ENCODE data around the gene TLK2.

TLK2 gene

DNA sequence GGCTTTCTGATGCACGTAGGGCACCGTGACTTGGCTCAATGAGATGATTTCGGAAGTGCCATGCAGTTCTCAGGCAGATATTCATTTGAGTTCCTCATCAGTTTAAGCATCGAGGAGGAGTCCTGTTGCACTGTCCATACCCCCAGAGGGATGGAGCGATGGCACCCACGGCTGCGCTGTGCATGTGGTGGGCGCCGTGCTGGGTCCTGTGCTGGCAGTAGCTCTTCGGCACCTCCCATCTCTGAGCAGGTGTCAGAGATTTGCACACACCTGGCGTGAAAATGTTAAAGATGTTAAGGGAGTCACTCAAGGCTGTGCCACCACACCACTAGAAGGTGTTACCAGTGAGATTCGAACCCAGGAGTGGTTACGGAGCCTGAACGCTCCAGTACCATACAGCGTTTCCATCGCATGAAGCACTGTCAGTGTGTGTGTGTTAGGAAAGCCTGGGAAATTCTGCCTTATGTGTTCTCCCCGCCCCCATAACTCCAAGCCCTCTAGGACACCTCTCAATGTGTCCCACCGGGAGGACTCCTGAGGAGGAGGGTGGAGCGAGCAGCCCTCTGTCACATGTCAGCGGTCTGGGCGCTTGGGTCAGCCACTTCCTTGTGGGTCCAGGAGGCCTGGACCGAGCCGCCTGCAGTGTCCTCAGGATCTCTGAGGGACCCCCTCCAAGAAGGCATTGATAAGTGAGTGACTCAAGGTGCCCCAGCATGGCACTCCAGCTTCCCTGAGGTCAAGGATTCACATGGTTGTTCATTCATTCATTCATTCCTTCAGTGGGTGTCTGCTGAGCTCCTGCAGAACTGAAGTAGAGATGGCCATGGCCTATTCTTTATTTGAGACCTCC is 152.7 kb downstream of the TLK2 start:
- no peak for DNase-seq

GRCh38 chr17:62631936-62632924 is 153.6 kb downstream of the TLK2 start:
- no peak for DNase-seq

DNA sequence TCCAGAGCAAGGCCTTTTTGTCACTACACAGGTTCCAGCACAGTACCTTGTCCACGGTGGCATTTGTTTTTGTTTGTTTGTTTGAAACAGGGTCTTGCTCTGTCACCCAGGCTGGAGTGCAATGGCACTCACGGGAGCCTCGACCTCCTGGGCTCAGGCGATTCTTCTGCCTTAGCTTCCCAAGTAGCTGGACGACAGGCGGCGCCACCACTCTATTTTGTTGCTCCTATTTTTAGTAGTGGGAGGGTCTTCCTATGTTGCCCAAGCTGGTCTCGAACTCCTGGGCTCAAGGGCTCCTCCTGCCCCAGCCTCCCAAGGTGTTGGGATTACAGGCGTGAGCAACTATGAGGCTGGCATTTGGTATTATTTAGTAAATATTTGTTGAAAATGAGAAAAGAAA is 159.2 kb downstream of the TLK2 start:
- no peak for DNase-seq

GRCh38 chr17:62641153-62641552 is 162.5 kb downstream of the TLK2 start:
- DNase-seq, result no peak

GRCh38 chr17:62641951-62642350 is 163.3 kb downstream of the TLK2 start:
- DNase-seq, result no peak

DNA sequence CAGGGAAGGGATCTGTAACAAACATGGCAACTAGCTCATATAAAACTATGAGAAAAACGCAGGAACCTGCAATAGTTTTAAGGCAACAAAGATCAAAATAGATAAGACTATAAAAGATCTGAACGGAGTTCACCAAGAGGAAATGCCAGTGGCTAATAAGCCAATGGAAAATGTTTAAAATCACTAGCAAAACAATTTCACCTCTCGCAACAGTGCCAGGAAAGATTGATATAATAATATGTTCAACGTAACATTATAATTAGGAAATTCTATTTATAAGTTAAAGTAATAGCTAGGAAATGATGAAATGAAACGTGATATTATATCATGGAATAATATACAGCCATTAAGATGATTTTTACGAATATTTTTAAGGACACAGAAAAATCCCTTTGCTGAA is 164.9 kb downstream of the TLK2 start:
- no peak for DNase-seq

DNA sequence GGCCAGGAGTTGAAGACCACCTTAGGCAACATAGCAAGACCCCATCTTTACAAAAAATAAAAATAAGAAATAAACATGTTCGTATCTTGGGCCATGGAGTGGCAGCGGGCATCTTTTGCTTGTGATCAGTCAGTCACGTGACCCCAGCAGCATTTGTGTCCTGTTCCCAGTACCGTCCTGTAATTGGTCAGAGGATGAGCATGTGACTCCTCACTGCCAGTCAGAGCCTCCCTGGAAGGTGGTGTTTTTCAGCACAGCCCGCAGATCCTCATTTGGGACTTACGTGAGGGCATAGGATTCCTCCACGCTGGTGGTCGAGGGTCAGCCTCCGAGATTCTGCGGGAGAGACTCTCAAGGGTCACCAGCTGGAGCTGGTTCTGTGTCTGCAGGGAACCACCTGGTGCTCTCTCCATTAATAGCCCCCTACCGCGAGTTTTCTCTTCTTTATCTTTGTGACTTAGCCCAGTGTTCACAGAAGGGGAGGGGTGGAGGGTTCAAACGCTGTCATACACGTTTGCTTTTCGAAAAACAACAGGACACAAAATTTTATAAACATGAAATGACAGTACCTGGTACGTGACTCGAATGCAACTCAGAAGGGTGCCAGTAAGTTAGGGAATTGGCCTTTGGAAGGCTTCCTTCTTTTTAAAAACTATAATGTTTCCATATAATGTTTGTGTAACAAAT is 166.0 kb downstream of the TLK2 start:
- peak; percentile 68 for DNase-seq

GRCh38 chr17:62648251-62648955 is 169.8 kb downstream of the TLK2 start:
- no peak for DNase-seq

GRCh38 chr17:62648956-62649294 is 170.3 kb downstream of the TLK2 start:
- no peak for DNase-seq

- no peak for DNase-seq
Observed at GRCh38 chr17:62649570-62649969, 170.9 kb downstream of the TLK2 start.

- DNase-seq, result no peak
Observed at GRCh38 chr17:62650587-62650986, 172.0 kb downstream of the TLK2 start.

- DNase-seq, result peak; percentile 77
Observed at GRCh38 chr17:62652251-62653001, 173.8 kb downstream of the TLK2 start.

- DNase-seq, result peak; percentile 87
Observed at GRCh38 chr17:62653002-62653825, 174.6 kb downstream of the TLK2 start.

DNA sequence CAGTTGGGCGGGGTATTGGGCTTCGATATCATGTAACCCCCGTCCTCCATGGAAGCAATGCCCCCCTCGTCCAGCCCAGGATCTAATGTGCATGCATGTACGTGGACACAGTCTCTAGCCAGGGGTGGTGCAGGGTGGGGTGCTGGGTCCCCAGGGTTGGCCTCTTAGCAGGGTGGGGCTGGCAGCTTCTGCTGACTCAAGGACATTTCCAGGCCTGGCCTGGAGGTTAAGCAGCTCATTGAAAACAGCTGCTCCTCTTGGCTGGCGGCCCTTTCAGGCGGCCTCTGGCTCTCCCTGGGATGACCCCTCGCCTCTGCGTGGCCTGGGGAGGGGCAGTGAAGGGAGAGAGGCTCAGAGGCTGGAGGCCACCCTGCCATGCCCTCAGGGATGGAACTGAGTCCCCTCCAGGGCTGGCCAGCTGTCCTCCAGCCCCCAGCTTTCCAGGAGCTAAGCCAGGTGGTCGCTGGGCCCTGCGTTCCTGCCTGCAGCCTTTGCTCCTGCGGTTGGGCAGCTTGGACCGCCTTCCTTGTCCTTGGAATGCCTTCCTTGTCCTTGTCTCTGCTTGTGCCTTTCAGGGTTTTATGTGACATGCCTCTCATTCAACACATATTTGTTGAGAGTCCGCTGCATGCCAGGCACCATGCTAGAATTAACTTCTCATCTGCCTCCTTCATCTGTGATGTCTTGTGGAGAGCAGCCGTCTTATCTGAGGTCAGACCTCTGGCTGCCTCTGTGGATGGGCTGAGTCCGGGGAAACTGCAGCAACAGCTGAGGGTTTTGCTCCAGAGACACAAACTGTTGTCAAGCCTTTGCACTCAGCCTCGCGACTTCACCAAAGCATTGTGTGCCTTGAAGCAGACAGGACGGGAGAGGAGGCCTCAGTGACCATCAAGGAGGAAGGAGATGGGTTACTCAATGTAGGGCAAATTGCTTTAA is 175.5 kb downstream of the TLK2 start:
- no peak for DNase-seq

DNA sequence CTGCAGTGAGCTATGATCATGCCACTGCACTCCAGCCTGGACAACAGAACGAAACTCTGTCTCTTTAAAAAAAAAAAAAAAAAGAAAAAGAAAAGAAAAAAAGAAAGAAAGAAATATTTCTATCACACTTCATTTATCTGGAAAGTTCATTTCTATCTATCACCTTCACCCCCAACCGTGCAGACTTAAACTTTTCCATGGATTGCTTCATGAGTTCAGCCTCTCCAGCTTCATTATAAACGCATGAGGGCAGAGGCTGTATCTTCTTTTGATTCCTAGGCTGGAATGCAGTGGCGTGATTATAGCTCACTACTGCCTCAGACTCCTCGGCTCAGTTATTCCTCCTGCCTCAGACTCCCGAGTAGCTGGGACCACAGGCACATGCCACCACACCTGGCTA is 177.0 kb downstream of the TLK2 start:
- no peak for DNase-seq

GRCh38 chr17:62656446-62656845 is 177.8 kb downstream of the TLK2 start:
- DNase-seq, result no peak

- DNase-seq, result no peak
Observed at GRCh38 chr17:62657145-62657665, 178.6 kb downstream of the TLK2 start.

GRCh38 chr17:62657690-62658089 is 179.1 kb downstream of the TLK2 start:
- no peak for DNase-seq

DNA sequence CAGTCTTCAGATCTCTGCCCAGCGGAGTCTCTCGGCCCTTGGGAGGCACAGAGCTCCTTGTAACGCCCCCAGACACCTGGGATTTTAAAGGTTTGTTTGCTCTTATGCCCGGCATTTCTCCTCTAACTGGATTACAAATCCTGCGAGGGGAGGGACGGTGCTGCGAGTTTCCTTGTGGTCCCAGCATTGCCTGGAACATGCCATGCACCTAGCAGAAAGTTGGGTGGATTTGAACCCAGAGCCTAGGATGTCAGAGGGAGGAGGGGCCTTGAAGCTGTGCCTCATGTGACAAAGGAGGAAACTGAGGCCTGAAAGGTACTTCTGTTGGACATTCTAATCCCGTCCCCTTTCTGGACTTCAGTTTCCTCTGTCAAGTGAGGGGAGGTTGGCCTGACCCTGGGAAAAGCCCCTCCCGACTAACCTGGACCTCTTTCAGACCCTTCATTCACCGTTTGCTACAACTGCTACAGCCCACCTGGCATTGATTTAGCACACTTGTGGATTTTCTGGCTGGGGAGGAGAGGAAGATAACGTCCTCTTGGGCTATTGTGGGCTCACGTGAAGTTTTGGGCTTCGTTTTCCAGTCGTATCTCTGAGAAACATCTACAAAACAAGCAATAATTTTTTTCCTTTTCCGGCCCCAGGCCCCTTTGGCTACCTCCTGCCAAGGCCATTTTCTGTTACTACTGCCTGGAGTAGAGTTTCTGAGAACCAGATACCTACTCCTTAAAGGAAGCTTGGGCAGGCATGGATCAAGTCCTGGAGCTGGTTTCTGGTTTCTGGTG is 179.7 kb downstream of the TLK2 start:
- no peak for DNase-seq
